Smooth muscle cell (in vitro differentiated cells): Measurements from ENCODE around the gene RPS21. TPM values are rescaled to one million over a fixed set of nuclear protein-coding genes. Genes with fewer than 3 reads are reported as not detected.

ENCODE experiments used
- DNase-seq: peaks from one replicate; lab custom pipeline; 2025; ENCODE audit not compliant: unreplicated experiment; lab: John Stamatoyannopoulos, UW
- H2AFZ ChIP-seq: fragments of 200-600 bp; sonication (generic); 2 replicates; pipeline ENCODE4 v1.6.0; 2016; ENCODE audit warnings: antibody characterized with exemption, low read depth, mild to moderate bottlenecking
- H3F3A ChIP-seq: fragments of 200-600 bp; sonication (generic); 2 replicates; pipeline ENCODE4 v1.6.0; 2017; ENCODE audit warnings: antibody characterized with exemption, low read depth
- H3K27ac ChIP-seq: fragments of 200-600 bp; sonication (generic); 2 replicates; pipeline ENCODE4 v1.5.1; 2016; ENCODE audit warnings: low read depth, mild to moderate bottlenecking
- H3K27me3 ChIP-seq: fragments of 200-600 bp; sonication (generic); 2 replicates; pipeline ENCODE4 v1.6.1; 2016; ENCODE audit warnings: low read depth, mild to moderate bottlenecking
- H3K36me3 ChIP-seq: fragments of 200-600 bp; sonication (generic); 2 replicates; pipeline ENCODE4 v1.5.1; 2016; ENCODE audit warnings: low read depth
- H3K4me1 ChIP-seq: fragments of 200-600 bp; sonication (generic); 2 replicates; pipeline ENCODE4 v1.5.1; 2016; ENCODE audit warnings: low read depth
- H3K4me2 ChIP-seq: fragments of 200-600 bp; sonication (generic); 2 replicates; pipeline ENCODE4 v1.6.0; 2016; ENCODE audit warnings: mild to moderate bottlenecking
- H3K4me3 ChIP-seq: fragments of 200-600 bp; sonication (generic); 2 replicates; pipeline ENCODE4 v1.5.1; 2016; ENCODE audit warnings: mild to moderate bottlenecking
- H3K79me2 ChIP-seq: fragments of 200-600 bp; sonication (generic); 2 replicates; pipeline ENCODE4 v1.6.0; 2016; ENCODE audit warnings: low read depth, mild to moderate bottlenecking
- H3K9ac ChIP-seq: fragments of 200-600 bp; sonication (generic); 2 replicates; pipeline ENCODE4 v1.6.0; 2016; ENCODE audit warnings: low read depth
- H3K9me3 ChIP-seq: fragments of 200-600 bp; sonication (generic); replicated peaks from 2 replicates; pipeline ENCODE4 v1.5.1; 2016; ENCODE audit warnings: low read depth
- H4K20me1 ChIP-seq: fragments of 200-600 bp; sonication (generic); 2 replicates; pipeline ENCODE4 v1.6.0; 2016; ENCODE audit warnings: low read depth
- WGBS: methylation state at CpG from one replicate; pipeline ENCODE4 v1.1.7; 2016; ENCODE audit warnings: low lambda C conversion rate; 5-methylcytosine and 5-hydroxymethylcytosine counted together
- polyA plus RNA-seq: library from polyadenylated mRNA; unstranded; fragments of >200 nt; fragmentation: Nextera tagmentation; extraction: Ambion mirVana; gene quantifications from 2 replicates; pipeline ENCODE4 v1.2.1, GENCODE V29; 2016
- total RNA-seq: library from RNA; depleted of rRNA; stranded (reverse); fragments of >200 nt; gene quantifications from 2 replicates; pipeline ENCODE4 v1.2.3, GENCODE V29; 2014
- TF ChIP-seq, protein P1 (sequence below): fragments of 200-600 bp; sonication (generic); IDR thresholded peaks from 2 replicates; pipeline ENCODE4 v1.5.1; 2017; ENCODE audit warnings: borderline replicate concordance, mild to moderate bottlenecking, antibody characterized with exemption; ENCODE audit not compliant: insufficient read depth, poor library complexity, severe bottlenecking

RPS21 gene
- total and polyA plus RNA-seq, 2 experiments from 2014 or later, result 438 to 4,082 TPM

DNA sequence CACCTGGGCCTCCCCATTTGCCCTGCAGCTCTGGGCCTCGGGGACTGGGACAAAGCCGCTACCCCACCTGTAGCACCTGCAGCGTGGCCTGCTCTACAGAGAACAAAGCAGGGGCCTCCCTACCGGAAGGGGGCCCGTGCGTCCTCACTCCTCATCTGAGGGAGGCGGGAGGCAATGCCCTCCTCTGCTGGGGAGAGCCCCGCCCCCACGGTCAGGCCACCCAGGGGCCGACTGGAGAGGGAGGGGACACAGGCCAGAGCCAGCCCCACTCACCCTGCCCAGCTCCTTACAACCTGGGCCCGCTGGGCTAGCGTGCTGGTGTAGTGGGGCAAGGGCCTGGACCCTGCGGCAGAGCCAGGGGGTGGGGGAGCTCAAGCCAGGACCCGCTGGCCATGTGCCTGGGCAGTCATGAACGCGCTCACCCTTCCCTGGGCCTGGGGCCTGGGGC lies 27.8 kb upstream of the RPS21 start:
- Histone ChIP-seq H3K9ac (no peak overlapping the region), H2AFZ (no peak overlapping the region), H3K27me3 (no peaks in the 10 kb centered on the region), H4K20me1 (peaks cover 53% of the 10 kb centered on the region), H3K27ac (no peak overlapping the region), H3F3A (no peaks in the 10 kb centered on the region), H3K4me1 (peaks cover 48% of the 10 kb centered on the region), H3K9me3 (no peaks in the 10 kb centered on the region), H3K4me3 (no peak overlapping the region), H3K36me3 (no peaks in the 10 kb centered on the region), H3K4me2 (no peak overlapping the region), H3K79me2 (peaks cover 26% of the 10 kb centered on the region)
- DNase-seq, result no peak
- TF ChIP-seq, protein P1, sequence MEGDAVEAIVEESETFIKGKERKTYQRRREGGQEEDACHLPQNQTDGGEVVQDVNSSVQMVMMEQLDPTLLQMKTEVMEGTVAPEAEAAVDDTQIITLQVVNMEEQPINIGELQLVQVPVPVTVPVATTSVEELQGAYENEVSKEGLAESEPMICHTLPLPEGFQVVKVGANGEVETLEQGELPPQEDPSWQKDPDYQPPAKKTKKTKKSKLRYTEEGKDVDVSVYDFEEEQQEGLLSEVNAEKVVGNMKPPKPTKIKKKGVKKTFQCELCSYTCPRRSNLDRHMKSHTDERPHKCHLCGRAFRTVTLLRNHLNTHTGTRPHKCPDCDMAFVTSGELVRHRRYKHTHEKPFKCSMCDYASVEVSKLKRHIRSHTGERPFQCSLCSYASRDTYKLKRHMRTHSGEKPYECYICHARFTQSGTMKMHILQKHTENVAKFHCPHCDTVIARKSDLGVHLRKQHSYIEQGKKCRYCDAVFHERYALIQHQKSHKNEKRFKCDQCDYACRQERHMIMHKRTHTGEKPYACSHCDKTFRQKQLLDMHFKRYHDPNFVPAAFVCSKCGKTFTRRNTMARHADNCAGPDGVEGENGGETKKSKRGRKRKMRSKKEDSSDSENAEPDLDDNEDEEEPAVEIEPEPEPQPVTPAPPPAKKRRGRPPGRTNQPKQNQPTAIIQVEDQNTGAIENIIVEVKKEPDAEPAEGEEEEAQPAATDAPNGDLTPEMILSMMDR, result no peak
- WGBS, result 85% methylated on average over 14 of the region's 16 CpGs

DNA sequence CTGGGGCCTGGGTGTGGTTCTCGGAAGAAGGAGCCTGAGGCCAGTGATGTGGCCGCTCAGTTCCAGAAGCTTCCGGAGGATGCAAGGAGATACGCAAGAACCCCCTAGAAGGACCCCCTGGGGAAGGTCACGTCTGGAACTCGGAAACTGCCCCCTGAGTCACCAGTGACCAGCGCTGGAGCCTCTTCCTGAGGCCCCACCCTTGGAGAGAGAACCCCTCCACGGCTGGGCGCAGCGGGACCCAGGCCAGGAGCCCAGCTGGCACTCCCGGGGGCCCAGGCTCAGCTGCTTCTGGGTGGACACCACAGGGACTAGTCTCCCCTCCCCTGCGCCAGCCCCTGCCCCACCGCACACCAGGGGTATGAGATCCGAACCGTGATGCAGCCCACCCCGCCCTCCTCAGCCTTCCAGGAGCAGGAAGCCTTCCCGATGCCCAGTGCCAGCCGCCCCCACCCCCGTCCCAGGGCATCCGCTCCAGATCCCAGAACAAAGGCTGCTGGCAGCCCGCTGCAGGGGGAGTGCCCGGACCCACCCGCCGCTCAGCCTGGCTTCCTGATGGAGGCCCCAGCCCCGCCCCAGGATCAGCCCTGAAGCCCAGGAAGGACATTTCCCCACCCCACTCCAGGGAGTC lies 27.3 kb upstream of the RPS21 start:
- Histone ChIP-seq H2AFZ (no peak overlapping the region), H3K79me2 (peaks cover 32% of the 10 kb centered on the region), H3K27ac (no peak overlapping the region), H3K27me3 (no peaks in the 10 kb centered on the region), H3K9me3 (no peaks in the 10 kb centered on the region), H3K4me2 (no peak overlapping the region), H3K9ac (no peak overlapping the region), H3K4me1 (peaks cover 53% of the 10 kb centered on the region), H4K20me1 (peaks cover 57% of the 10 kb centered on the region), H3F3A (no peaks in the 10 kb centered on the region), H3K36me3 (no peaks in the 10 kb centered on the region), H3K4me3 (no peak overlapping the region)
- DNase-seq, result no peak
- TF ChIP-seq, protein P1, result no peak
- 81% methylated on average over 23 of the region's 25 CpGs for WGBS

DNA sequence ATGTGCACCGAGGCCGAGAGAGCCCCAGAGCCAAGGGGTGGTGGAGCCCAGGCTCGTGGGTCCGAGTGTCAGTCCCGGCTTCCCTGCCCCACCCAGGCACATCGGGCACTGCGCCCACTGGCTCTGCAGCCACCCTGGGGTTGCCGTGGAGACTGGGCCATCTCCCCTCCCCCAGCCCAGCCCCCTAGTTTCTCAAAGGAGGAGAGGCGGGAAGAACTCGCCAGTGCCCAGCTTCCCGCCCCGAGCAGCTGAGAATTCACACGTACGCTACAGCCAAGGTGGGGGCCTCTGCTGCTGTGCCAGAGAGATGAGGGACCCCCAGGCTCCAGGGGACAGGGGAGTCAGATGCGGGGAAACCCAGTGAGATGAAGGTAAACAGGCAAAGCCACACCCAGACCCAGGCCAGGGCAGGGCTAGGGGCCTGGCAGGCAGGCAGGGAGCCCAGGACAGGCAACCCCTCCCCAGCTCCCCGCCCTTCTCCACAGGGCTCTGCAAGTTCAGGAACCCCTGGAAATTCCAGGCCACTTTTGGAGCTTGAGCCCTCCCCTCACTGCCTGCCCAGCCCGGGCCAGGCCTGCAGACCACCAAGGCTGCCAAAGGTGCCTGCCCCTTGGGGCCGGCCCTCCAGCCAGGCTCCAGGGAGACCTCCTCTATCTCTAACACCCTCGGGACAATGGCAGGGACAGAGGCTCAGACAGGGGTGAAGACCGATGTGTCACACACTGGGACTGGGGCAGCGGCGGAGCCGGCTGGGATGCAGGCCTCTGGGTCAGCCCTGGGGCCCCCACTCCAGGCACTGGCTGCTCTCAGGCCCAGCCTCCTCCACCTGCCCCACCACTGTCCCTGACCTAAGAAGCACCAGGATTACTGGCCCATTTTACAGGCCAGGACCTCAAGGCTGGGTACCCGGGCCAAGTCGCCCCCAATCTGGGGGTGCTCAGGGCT lies 25.8 kb upstream of the RPS21 start:
- DNase-seq, result no peak
- no peak overlapping the region for H3K4me2 ChIP-seq
- peaks cover 73% of the 10 kb centered on the region for H4K20me1 ChIP-seq
- H2AFZ ChIP-seq, result no peak overlapping the region
- H3K79me2 ChIP-seq, result peaks cover 30% of the 10 kb centered on the region
- no peaks in the 10 kb centered on the region for H3K9me3 ChIP-seq
- no peaks in the 10 kb centered on the region for H3F3A ChIP-seq
- H3K27ac ChIP-seq, result no peak overlapping the region
- WGBS, result 80% methylated on average over 24 of the region's 25 CpGs
- H3K9ac ChIP-seq, result no peak overlapping the region
- no peaks in the 10 kb centered on the region for H3K27me3 ChIP-seq
- TF ChIP-seq, protein P1, result no peak
- no peaks in the 10 kb centered on the region for H3K36me3 ChIP-seq
- no peak overlapping the region for H3K4me3 ChIP-seq
- peaks cover 53% of the 10 kb centered on the region for H3K4me1 ChIP-seq
